Aorta (tissue), 5 donors: Measurements from ENCODE around the gene PBOV1. TPM values are rescaled to one million over a fixed set of nuclear protein-coding genes. Genes with fewer than 3 reads are reported as not detected.

Experiments used
- ATAC-seq: fragments of 200-7000 bp; cut with Tn5 transposase; one replicate; pipeline ENCODE4 v1.9.1; 2022; ENCODE audit warnings: moderate library complexity; ENCODE audit not compliant: low FRiP score
- DNase-seq, 2 donors: peaks; one replicate each; pipeline ENCODE4 v3.0.0-alpha.2; 2020
- H3K27ac ChIP-seq, 2 donors: one replicate each; pipeline ENCODE4 v1.5.1; 2013; ENCODE audit warnings: low read length in 2 of 2, mild to moderate bottlenecking in 2 of 2, moderate library complexity in 2 of 2, control low read depth in 1 of 2, inconsistent platforms in 1 of 2, low read depth in 1 of 2
- H3K27me3 ChIP-seq, 2 donors: one replicate each; pipeline ENCODE4 v1.6.1; 2013; ENCODE audit warnings: control low read depth in 1 of 2, low read length in 1 of 2, mild to moderate bottlenecking in 1 of 2, moderate library complexity in 1 of 2; ENCODE audit not compliant: insufficient read depth in 2 of 2, control insufficient read depth in 1 of 2
- H3K36me3 ChIP-seq, 2 donors: one replicate each; pipeline ENCODE4 v1.6.1; 2013; ENCODE audit warnings: control low read depth in 1 of 2, low read length in 1 of 2, mild to moderate bottlenecking in 1 of 2; ENCODE audit not compliant: insufficient read depth in 2 of 2, control insufficient read depth in 1 of 2
- H3K4me1 ChIP-seq, 2 donors: one replicate each; pipeline ENCODE4 v1.6.1; 2013; ENCODE audit warnings: low read length in 2 of 2, control low read depth in 1 of 2, mild to moderate bottlenecking in 1 of 2, moderate library complexity in 1 of 2; ENCODE audit not compliant: insufficient read depth in 2 of 2, control insufficient read depth in 1 of 2
- H3K4me3 ChIP-seq, 2 donors: one replicate each; pipeline ENCODE4 v1.5.1; 2013; ENCODE audit warnings: low read length in 2 of 2, control low read depth in 1 of 2, mild to moderate bottlenecking in 1 of 2
- H3K9me3 ChIP-seq: one replicate; pipeline ENCODE4 v1.6.1; 2013; ENCODE audit warnings: mild to moderate bottlenecking, low read length; ENCODE audit not compliant: control insufficient read depth
- WGBS, 2 donors: extraction: QIAGEN DNeasy Blood & Tissue Kit; methylation state at CpG; one replicate each; pipeline ENCODE4 v1.1.7; 2013; 5-methylcytosine and 5-hydroxymethylcytosine counted together
- intact Hi-C, 2 donors: fragments of 100-400 bp; cut with DNase I; formaldehyde crosslinking; loops; one replicate each; pipeline versions ENCODE4 v1.14.2 to v1.15.0; 2022
- long read RNA-seq, 2 donors: library from polyadenylated mRNA; unstranded; transcript quantifications; one replicate each; pipeline ENCODE4 v2.0.0, GENCODE V29; 2020 to 2021
- polyA plus RNA-seq, 2 donors: library from polyadenylated mRNA; stranded (reverse); fragments of 200-250 nt; gene quantifications; one replicate each; pipeline ENCODE4 v1.2.3, GENCODE V29; 2013
- total RNA-seq, 2 donors: library from RNA; stranded (reverse); fragmentation: NEBNext Ultra II Directional; extraction: Animal tissue kit (Norgen Biotek cat#: 25700); gene quantifications; one replicate each; pipeline ENCODE4 v1.2.1, GENCODE V29; 2021
- donor health status: healthy with polysubstance abuse.
- donor health status: Bipolar disorder and iron deficiency.
- donor health status: DM: no; HTN: no; CAD: no.
- donor health status: DM: no; HTN: no; CAD: no.
- donor health status: DM: yes; HTN: yes; CAD: no.

Gene PBOV1
- not detected for total RNA-seq
- not detected for polyA plus RNA-seq
- long read RNA-seq, donor 1: 0 reads
- long read RNA-seq, donor 2: 0 reads

DNA sequence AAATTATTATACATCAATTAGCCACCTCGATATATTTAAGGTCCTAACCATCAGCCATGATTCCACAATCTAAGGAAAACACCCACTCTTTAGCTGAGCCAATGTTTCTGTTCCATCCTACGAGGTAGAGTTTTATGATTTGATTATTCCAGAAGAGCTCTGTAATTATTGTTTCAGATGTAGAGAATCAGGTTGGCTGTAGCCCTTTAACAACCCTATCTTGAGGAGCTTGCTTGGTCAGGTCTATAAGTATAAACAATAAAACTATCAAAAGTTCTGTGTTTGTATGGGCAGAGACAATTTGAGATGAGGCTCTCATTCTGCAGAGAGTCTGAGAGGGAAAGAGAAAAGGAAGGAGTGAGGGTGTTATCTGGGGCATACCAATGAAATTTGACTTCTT, at the start of gene PBOV1:
Gene PBOV1, minus strand, starts transcription at position 43 of the 400 bp plus-strand sequence. CDS start 96 bp downstream, outside the sequence.
- WGBS, 2 donors: 72 to 73% methylated on average over 2 of the region's 2 CpGs
- no peaks in the 10 kb centered on the region for H3K4me1 ChIP-seq
- H3K27ac ChIP-seq: no peak within 1 kb of the TSS
- H3K9me3 ChIP-seq: no peaks in the 10 kb centered on the region
- H3K4me3 ChIP-seq: no peak within 1 kb of the TSS
- DNase-seq (no peak), ATAC-seq (no peak)
- H3K27me3 ChIP-seq: no peaks in the 10 kb centered on the region
- intact Hi-C loops: no loop called here
- no peaks in the 10 kb centered on the region for H3K36me3 ChIP-seq

DNA sequence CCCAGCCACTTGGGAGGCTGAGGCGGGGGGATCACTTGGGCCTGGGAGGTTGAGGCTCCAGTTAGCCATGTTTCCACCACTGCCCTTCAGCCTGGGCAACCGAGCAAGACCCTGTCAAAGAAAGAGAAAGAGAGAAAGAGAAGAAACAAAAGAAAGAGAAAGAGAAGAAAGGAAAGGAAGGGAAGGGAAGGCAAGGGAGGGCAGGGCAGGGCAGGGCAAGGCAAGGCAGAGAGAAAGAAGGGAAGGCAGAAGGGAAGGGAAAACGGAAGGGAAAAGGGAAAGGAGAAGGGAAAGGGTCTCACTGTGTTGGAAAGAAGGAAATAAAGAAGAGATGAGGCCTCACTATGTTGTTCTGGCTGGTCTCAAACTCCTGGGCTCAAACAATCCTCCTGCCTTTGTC, 47.8 kb upstream of the PBOV1 start:
- H3K27ac ChIP-seq: no peak overlapping the region
- H3K4me1 ChIP-seq: no peaks in the 10 kb centered on the region
- no peak overlapping the region for H3K4me3 ChIP-seq
- H3K36me3 ChIP-seq: no peaks in the 10 kb centered on the region
- peaks cover 0 to 1% of the 10 kb centered on the region in 2 donors for H3K27me3 ChIP-seq
- intact Hi-C loops: no loop called here
- ATAC-seq (no peak), DNase-seq (no peak)
- 91 to 98% methylated on average over 3 of the region's 3 CpGs for WGBS, 2 donors
- H3K9me3 ChIP-seq: no peaks in the 10 kb centered on the region

DNA sequence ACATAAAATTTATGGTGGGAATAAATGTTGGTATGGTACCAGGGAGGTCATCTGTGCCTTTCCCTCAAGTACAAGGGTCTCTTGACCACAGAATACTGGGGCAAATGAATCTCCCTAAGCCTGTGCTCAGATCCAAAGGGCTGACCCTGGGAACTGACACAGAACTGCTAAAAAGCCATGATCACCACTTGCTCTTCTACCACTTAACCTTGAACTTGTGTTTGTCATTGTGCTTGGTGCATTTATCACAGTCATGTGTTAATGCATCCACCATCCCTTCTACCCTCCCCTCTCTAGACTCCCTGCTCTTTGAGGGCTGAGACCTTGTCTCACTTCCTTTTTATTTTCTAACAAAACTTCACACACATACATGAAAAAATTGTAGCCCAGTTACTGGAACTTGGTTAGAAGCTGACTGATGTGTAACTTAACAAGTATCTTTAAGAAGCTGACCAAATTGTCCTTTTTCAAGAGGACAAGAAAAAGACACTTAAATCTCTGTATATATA, 46.1 kb upstream of the PBOV1 start:
- no peaks in the 10 kb centered on the region for H3K36me3 ChIP-seq
- intact Hi-C loops: no loop called here
- DNase-seq (no peak), ATAC-seq (no peak)
- no peaks in the 10 kb centered on the region for H3K9me3 ChIP-seq
- H3K27ac ChIP-seq: no peak overlapping the region
- no peak overlapping the region for H3K4me3 ChIP-seq
- no peaks in the 10 kb centered on the region for H3K4me1 ChIP-seq
- peaks cover 0 to 1% of the 10 kb centered on the region in 2 donors for H3K27me3 ChIP-seq

DNA sequence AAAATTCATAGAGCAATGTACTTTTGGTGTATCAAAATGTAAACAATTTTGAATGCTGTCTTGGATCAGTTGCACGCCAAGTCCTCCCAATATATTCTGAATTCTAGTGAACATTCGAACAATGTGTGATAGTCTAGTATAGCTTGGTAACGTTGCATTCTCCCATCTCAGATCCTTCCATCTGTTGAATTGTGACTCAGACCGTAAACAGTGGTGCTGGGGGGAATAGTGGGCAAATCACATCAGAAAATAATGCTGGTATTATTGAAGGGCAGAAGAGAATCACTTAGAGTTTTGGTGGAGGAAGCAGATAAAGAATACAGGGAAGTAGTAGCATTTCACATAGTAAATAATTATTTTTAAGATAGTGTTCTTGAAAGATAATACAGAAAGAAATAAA, 45.7 kb upstream of the PBOV1 start:
- 90 to 92% methylated on average over 4 of the region's 4 CpGs for WGBS, 2 donors
- intact Hi-C loops: no loop called here

DNA sequence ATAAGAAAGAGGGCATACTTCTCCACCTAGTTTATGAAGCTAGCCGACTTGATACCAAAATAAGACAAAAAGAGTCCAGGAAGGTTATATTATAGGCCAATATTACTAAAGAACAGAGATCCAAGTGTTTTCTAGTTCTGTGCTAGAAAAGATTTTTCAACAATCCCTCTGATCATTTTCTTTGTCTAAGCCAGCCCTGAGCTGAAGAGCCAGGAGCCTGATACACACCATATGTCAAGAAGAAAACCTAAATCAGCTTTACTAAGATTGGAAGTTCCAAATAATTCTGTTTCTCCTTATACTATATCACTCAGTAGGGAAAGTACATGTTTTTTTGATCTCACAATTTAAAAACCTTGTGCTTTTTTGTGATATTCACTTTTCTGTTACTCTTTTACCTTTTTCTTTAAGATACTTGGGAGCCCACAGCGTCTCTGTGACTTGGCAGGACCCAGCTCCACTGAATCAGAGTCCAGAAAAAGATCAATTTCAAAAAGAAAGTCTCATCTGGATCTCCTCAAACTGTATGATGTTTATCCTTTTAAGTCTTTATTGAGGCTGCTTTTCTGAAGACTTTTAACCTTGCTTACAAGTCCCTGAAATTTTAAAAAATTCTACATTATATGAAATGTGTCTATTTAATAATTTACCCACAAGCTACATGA, 43.0 kb upstream of the PBOV1 start:
- no peaks in the 10 kb centered on the region for H3K36me3 ChIP-seq
- no peaks in the 10 kb centered on the region for H3K4me1 ChIP-seq
- ATAC-seq (no peak), DNase-seq (no peak)
- intact Hi-C loops: no loop called here
- no peak overlapping the region for H3K4me3 ChIP-seq
- 59 to 66% methylated on average over 2 of the region's 2 CpGs for WGBS, 2 donors
- no peaks in the 10 kb centered on the region for H3K27me3 ChIP-seq
- H3K9me3 ChIP-seq: no peaks in the 10 kb centered on the region
- H3K27ac ChIP-seq: no peak overlapping the region

More for the DNA sequence above, 45.7 kb upstream of the PBOV1 start:
- Histone ChIP-seq H3K4me1 (no peaks in the 10 kb centered on the region), H3K36me3 (no peaks in the 10 kb centered on the region), H3K27me3 (peaks cover 0 to 1% of the 10 kb centered on the region in 2 donors), H3K9me3 (no peaks in the 10 kb centered on the region), H3K4me3 (no peak overlapping the region), H3K27ac (no peak overlapping the region)
- DNase-seq (no peak), ATAC-seq (no peak)

DNA sequence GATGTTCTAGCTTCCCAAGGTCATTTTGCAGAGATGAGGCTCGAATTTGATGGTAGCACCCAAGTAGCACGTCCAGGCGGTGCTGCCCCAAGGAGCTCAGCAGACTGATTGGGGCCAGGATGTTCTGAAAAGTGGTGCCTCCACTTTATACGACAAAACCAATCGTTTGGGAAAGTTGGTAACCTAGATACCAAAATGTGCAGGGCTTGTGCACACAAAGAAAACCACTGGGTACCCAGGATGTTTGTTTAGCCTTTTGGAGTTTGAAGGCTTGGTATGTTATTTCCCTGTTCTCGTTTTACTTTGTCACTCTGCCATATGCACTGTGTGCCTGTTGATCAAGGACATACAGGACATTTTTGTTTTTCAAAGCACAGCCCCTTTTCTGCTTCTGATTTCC, 40.7 kb upstream of the PBOV1 start:
- H3K4me1 ChIP-seq: no peaks in the 10 kb centered on the region
- no peak overlapping the region for H3K4me3 ChIP-seq
- H3K27me3 ChIP-seq: no peaks in the 10 kb centered on the region
- no peaks in the 10 kb centered on the region for H3K36me3 ChIP-seq
- no peak for DNase-seq
- no peak overlapping the region for H3K27ac ChIP-seq
- no peaks in the 10 kb centered on the region for H3K9me3 ChIP-seq
- WGBS, 2 donors: 58 to 62% methylated on average over 6 of the region's 6 CpGs
- intact Hi-C loops: no loop called here
- no peak for ATAC-seq

DNA sequence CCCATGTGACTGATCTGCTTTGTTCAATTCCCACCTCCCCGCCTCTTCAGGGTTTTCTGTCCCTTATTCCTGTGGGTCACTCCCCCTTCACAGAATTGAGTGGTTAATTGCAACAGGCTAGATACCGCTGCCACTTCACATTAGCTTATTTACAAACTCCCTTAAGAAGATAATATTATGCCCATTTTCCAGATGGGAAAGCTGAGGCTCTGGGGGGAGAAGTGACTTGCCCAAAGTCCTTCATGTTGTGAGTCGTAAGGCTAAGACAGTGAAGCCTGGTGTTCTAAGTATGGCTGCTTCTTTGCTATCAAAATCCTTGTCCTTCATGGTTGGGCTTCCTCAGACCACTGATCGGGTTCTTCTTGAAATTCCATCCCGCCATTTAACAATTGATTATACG, 39.9 kb upstream of the PBOV1 start:
- Histone ChIP-seq H3K4me1 (no peaks in the 10 kb centered on the region), H3K9me3 (no peaks in the 10 kb centered on the region), H3K4me3 (no peak overlapping the region), H3K27ac (no peak overlapping the region), H3K27me3 (no peaks in the 10 kb centered on the region), H3K36me3 (no peaks in the 10 kb centered on the region)
- ATAC-seq (no peak), DNase-seq (no peak)
- 94 to 96% methylated on average over 6 of the region's 6 CpGs for WGBS, 2 donors
- intact Hi-C loops: no loop called here

DNA sequence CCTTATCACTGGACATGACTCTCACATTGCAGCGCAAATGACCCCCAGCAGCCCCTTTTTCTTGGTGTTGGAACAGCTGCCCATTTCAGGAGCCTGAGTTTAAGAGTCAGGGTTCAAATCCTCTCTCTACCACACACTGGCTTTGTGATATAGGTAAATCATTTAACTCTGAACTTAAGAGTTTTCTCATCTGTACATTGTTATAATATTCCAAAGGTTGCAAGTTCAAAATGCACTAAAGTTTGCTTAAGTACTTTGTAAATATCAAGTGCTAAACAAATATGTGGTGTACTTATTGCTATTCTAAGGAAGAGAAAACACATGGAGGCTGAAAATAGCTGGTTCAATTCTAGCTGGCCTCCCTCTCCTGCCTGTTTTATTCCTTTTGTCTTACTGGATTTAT, 39.3 kb upstream of the PBOV1 start:
- Histone ChIP-seq H3K4me1 (no peaks in the 10 kb centered on the region), H3K36me3 (no peaks in the 10 kb centered on the region), H3K27ac (no peak overlapping the region), H3K4me3 (no peak overlapping the region), H3K27me3 (no peaks in the 10 kb centered on the region), H3K9me3 (no peaks in the 10 kb centered on the region)
- no peak for DNase-seq
- no peak for ATAC-seq
- intact Hi-C loops: no loop called here
- WGBS, 2 donors: 96 to 98% methylated on average over 1 of the region's 1 CpG

DNA sequence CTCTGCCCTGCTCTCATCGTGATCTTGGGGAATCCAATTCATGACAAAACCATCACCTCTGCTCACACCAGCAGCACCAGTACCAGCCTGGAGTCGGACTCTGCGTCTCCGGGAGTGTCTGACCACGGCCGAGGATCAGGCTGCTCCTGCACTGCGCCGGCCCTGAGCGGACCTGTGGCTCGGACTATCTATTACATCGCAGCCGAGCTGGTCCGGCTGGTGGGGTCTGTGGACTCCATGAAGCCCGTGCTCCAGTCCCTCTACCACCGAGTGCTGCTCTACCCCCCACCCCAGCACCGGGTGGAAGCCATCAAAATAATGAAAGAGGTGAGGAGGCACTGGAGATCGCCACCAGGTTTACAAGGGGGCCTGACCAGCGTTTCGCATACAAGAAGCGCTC, 37.2 kb upstream of the PBOV1 start:
- 94 to 96% methylated on average over 20 of the region's 20 CpGs for WGBS, 2 donors
- intact Hi-C loops: no loop called here

More for the DNA sequence above, 37.2 kb upstream of the PBOV1 start:
- no peaks in the 10 kb centered on the region for H3K4me1 ChIP-seq
- no peak overlapping the region for H3K27ac ChIP-seq
- no peaks in the 10 kb centered on the region for H3K27me3 ChIP-seq
- DNase-seq (no peak), ATAC-seq (no peak)
- no peaks in the 10 kb centered on the region for H3K9me3 ChIP-seq
- H3K4me3 ChIP-seq: no peak overlapping the region
- H3K36me3 ChIP-seq: no peaks in the 10 kb centered on the region
